ENCODE data around the gene CD248.

DNA sequence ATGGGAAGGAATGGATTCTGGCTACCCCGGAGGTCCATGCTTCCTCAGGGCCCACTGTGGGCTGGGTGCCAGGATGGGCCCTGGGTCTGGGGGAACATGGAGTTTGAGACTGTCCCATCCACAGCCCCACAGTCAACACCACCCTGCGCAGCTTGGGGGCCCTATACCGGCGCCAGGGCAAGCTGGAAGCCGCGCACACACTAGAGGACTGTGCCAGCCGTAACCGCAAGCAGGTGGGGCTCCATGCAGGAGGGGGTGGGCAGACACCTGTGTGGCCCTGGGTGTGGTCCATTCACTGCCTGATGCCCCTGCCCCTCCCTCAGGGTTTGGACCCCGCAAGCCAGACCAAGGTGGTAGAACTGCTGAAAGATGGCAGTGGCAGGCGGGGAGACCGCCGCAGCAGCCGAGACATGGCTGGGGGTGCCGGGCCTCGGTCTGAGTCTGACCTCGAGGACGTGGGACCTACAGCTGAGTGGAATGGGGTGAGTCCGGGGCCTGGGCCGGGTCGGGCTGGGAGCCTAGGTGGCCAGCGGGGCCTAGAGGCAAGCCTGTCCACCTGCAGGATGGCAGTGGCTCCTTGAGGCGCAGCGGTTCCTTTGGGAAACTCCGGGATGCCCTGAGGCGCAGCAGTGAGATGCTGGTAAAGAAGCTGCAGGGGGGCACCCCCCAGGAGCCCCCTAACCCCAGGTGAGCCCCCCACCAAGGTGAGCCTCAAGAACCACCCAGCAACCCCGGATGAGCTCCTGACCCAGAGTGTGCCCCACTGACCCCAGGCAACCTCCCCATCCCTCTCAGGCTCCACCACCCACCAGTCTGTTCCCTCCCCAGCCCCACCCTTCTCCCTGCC lies 51.1 kb downstream of the CD248 start:
- TF ChIP-seq, protein P1, sequence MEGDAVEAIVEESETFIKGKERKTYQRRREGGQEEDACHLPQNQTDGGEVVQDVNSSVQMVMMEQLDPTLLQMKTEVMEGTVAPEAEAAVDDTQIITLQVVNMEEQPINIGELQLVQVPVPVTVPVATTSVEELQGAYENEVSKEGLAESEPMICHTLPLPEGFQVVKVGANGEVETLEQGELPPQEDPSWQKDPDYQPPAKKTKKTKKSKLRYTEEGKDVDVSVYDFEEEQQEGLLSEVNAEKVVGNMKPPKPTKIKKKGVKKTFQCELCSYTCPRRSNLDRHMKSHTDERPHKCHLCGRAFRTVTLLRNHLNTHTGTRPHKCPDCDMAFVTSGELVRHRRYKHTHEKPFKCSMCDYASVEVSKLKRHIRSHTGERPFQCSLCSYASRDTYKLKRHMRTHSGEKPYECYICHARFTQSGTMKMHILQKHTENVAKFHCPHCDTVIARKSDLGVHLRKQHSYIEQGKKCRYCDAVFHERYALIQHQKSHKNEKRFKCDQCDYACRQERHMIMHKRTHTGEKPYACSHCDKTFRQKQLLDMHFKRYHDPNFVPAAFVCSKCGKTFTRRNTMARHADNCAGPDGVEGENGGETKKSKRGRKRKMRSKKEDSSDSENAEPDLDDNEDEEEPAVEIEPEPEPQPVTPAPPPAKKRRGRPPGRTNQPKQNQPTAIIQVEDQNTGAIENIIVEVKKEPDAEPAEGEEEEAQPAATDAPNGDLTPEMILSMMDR (IDR thresholded peaks at IDR 0.05; ENCODE audit: insufficient read depth, low read depth, low read length): no peak
- TF ChIP-seq EZH2 (IDR thresholded peaks at IDR 0.05; ENCODE audit: insufficient read depth, low read length): no peak

Data from astrocyte (in vitro differentiated cells and primary cell).